ENCODE measurements around the gene SLC25A43. TPM values are rescaled to one million over a fixed set of nuclear protein-coding genes. Genes with fewer than 3 reads are reported as not detected.

SLC25A43 gene
- total and polyA plus RNA-seq, 2 of the 8 experiments (the other 6 are each of a cell fraction or from before 2014, with no cell fraction given) = 3.1 to 5.8 TPM

- TF ChIP-seq TAF7 (optimal IDR thresholded peaks at IDR 0.05; ENCODE audit: borderline replicate concordance, low read depth, low read length) = no peak
- TF ChIP-seq CHD1 (IDR thresholded peaks at IDR 0.05; ENCODE audit: low read depth, low read length) = no peak
- no peak for TF ChIP-seq CREB1 (IDR thresholded peaks at IDR 0.05)
- no peak for TF ChIP-seq SRF (IDR thresholded peaks at IDR 0.05; ENCODE audit: low read depth, low read length)
- TF ChIP-seq, protein P1, sequence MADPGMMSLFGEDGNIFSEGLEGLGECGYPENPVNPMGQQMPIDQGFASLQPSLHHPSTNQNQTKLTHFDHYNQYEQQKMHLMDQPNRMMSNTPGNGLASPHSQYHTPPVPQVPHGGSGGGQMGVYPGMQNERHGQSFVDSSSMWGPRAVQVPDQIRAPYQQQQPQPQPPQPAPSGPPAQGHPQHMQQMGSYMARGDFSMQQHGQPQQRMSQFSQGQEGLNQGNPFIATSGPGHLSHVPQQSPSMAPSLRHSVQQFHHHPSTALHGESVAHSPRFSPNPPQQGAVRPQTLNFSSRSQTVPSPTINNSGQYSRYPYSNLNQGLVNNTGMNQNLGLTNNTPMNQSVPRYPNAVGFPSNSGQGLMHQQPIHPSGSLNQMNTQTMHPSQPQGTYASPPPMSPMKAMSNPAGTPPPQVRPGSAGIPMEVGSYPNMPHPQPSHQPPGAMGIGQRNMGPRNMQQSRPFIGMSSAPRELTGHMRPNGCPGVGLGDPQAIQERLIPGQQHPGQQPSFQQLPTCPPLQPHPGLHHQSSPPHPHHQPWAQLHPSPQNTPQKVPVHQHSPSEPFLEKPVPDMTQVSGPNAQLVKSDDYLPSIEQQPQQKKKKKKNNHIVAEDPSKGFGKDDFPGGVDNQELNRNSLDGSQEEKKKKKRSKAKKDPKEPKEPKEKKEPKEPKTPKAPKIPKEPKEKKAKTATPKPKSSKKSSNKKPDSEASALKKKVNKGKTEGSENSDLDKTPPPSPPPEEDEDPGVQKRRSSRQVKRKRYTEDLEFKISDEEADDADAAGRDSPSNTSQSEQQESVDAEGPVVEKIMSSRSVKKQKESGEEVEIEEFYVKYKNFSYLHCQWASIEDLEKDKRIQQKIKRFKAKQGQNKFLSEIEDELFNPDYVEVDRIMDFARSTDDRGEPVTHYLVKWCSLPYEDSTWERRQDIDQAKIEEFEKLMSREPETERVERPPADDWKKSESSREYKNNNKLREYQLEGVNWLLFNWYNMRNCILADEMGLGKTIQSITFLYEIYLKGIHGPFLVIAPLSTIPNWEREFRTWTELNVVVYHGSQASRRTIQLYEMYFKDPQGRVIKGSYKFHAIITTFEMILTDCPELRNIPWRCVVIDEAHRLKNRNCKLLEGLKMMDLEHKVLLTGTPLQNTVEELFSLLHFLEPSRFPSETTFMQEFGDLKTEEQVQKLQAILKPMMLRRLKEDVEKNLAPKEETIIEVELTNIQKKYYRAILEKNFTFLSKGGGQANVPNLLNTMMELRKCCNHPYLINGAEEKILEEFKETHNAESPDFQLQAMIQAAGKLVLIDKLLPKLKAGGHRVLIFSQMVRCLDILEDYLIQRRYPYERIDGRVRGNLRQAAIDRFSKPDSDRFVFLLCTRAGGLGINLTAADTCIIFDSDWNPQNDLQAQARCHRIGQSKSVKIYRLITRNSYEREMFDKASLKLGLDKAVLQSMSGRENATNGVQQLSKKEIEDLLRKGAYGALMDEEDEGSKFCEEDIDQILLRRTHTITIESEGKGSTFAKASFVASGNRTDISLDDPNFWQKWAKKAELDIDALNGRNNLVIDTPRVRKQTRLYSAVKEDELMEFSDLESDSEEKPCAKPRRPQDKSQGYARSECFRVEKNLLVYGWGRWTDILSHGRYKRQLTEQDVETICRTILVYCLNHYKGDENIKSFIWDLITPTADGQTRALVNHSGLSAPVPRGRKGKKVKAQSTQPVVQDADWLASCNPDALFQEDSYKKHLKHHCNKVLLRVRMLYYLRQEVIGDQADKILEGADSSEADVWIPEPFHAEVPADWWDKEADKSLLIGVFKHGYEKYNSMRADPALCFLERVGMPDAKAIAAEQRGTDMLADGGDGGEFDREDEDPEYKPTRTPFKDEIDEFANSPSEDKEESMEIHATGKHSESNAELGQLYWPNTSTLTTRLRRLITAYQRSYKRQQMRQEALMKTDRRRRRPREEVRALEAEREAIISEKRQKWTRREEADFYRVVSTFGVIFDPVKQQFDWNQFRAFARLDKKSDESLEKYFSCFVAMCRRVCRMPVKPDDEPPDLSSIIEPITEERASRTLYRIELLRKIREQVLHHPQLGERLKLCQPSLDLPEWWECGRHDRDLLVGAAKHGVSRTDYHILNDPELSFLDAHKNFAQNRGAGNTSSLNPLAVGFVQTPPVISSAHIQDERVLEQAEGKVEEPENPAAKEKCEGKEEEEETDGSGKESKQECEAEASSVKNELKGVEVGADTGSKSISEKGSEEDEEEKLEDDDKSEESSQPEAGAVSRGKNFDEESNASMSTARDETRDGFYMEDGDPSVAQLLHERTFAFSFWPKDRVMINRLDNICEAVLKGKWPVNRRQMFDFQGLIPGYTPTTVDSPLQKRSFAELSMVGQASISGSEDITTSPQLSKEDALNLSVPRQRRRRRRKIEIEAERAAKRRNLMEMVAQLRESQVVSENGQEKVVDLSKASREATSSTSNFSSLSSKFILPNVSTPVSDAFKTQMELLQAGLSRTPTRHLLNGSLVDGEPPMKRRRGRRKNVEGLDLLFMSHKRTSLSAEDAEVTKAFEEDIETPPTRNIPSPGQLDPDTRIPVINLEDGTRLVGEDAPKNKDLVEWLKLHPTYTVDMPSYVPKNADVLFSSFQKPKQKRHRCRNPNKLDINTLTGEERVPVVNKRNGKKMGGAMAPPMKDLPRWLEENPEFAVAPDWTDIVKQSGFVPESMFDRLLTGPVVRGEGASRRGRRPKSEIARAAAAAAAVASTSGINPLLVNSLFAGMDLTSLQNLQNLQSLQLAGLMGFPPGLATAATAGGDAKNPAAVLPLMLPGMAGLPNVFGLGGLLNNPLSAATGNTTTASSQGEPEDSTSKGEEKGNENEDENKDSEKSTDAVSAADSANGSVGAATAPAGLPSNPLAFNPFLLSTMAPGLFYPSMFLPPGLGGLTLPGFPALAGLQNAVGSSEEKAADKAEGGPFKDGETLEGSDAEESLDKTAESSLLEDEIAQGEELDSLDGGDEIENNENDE (IDR thresholded peaks at IDR 0.05; ENCODE audit: insufficient replicate concordance, low read length) = no peak
- no peak for TF ChIP-seq SUZ12 (IDR thresholded peaks at IDR 0.05; ENCODE audit: low read length)
- TF ChIP-seq KDM1A (IDR thresholded peaks at IDR 0.05; ENCODE audit: borderline replicate concordance, low read length) = no peak
Observed at GRCh38 chrX:119393144-119393543, 6.0 kb upstream of the SLC25A43 start (continued).
